Activated CD8-positive, alpha-beta memory T cell treated with anti-CD3 and anti-CD28 coated beads for 48 hours (primary cell): ENCODE data around the gene TSC22D2.
"Not testable (repeated sequence)": the region's sequence is repeated elsewhere in the genome, so short reads cannot be mapped to it uniquely, and the experiment has no call there.

Experiments
- DNase-seq, 3 experiments: peaks; one replicate each; pipeline ENCODE4 v3.0.0-alpha.2; 2020; ENCODE audit warnings: low read depth in 2 of 3, low spot score in 2 of 3

Gene TSC22D2

DNA sequence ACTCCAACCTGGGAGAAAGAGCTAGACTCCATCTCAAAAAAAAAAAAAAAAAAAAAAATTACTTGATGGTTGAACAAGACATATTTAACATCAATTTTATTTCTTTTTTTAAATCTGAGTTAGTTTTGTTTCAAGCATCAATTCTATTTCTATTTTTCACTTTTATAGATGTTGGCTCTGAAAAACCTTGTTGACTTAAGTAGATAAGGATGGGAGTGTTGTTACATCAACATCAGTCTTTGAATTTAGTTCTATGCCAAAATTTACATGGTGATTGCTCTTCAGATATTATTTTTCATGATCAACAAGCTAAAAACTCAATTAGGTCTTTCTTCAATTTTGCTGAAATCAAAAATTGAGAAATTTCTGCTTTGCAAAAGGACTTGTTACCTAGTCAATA, 71.3 kb downstream of the TSC22D2 start:
- DNase-seq: no peak

DNA sequence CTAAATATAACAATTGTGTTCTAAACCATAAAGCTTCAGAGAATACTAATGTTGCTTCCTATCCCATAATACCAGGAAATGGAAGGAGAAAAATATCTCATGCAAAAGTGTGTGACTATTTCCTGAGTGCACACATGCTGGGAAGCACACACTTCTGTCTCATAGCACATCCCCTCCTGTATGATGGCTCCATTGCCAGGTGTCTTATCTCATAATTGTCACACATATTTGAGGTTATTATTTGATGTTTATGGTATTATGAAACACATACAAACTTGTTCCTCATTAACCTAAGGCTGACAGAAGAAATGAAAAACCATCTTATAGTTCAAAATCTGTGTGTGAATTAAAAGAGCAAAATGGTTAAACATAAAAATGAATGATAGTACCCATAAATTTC, 72.8 kb downstream of the TSC22D2 start:
- no peak for DNase-seq

DNA sequence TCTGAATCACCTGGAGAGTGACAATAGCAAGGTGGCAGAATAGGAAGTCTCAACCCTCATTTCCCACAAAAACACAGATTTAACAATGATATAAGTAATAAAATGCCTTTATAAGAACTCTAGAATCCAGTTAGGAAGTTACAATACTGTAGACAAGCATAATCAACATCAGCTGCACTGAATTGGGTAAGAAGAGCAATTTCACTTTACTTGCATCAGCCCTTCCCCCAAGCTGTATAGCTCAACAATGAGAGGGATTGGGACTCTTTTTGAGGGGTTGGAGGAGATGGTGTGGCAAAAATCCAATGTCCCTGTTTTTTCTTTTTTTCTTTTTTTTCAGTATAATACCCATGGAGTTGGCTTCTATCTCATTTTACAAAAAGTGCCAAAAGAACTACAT, 75.1 kb downstream of the TSC22D2 start:
- DNase-seq: no peak

DNA sequence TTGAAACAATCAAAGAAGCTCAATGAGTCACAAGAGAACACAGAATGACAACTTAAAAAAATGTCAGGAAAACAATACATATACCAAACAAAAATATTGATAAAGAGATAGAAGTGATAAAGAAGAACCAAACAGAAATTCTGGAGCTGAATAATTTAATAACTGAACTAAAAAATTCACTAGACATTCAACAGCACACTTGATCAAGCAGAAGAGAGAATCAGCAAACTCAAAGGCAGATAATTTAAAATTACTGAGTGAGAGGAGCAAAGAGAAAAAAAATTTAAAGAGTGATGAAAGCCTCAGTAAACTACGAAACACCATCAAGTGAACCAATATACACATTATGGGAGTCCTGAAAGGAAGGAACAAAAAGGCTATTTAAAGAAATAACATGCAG, 76.3 kb downstream of the TSC22D2 start:
- no peak for DNase-seq

DNA sequence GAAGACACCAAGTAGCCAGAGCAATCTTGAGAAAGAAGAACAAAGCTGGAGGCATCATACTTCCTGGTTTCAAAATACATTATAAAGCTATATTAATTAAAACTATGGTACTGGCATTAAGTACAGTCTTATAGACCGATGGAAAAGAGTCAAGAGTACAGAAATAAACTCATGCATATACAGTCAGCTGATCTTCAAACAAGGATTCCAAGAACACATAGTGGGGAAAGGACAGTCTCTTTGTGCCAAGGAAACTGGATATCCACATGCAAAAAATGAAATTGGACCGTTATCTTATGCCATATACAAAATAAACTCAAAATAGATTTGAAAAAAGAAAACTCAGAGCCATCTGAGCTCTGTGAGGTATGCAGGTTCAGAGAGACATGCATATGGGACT, 80.8 kb downstream of the TSC22D2 start:
- no peak for DNase-seq

DNA sequence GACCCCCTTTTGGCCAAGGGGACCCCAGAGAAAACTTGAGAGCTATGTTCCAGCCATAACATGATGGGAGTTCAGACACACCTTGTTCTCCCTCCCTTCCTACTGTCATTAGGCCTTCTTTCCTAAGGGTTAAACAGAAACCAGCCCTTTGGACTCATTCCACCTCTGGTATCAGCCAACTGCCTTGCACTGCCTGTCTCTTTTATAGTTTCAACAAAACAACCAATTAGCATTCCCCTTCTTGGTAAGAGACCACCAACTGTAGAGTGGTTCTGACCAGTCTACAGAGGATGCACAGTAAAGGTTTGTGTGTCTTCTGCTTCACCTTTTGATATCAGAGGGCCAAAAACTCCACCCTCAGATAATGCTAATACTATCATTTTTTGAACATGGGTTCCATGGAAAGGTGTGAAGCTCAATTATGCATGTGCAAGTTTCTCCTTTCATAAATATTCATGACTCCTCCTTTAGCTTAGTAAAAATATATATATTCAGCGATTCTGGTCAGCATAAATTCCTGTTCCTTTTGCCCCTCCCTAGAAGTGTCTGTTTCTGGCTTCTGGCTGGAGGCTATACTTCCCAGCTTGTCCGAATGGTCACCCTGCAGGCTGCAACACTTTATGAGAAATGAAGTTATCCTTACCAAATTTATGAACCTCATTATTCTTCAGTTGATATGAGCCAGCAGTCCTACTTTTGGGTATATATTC, 82.3 kb downstream of the TSC22D2 start:
- DNase-seq: no peak

DNA sequence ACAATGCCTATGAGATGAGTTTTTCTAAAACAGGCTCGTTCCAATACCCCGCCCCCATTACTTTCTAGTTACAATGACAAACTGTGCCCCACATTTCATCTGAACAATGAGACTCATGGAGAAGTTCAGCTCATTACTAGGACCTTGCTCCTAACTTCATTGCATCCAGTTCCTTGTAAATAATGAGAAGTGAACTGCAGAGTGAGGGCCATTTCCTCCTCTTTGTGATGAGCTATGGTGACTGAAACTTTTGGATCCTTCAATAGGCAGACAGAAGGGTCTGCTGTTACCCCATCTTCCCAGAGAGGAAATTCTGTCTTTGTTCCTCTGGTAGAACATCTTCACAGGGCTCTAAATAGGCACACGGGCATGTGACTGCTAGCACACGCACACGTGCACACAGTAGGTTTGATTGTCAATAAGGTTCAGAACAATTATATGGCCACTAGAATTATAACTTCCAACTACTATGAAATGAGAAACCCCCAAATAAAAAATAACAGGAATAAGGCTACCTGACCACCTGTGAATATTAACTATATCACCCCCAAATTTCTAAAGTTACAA, 86.4 kb downstream of the TSC22D2 start:
- DNase-seq: no peak

DNA sequence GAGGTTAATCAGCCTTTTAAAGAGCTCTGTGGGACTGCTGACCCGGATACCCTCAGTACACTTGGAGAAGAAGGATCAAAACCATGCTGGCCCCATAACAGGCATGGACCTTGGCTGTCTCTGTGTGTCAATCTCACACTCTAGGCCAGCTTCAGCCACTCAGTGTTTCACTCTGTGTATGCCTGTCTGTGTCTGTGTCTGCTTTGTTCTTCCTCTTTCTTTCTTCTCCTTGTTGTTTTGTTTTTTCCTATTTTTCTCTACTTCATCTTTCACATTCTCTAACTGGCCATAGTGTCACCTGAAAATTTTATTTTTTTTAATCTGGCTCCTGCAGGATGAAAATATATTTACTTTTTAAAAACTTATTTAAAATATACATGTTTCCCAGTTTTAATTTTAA, 87.1 kb downstream of the TSC22D2 start:
- no peak for DNase-seq

DNA sequence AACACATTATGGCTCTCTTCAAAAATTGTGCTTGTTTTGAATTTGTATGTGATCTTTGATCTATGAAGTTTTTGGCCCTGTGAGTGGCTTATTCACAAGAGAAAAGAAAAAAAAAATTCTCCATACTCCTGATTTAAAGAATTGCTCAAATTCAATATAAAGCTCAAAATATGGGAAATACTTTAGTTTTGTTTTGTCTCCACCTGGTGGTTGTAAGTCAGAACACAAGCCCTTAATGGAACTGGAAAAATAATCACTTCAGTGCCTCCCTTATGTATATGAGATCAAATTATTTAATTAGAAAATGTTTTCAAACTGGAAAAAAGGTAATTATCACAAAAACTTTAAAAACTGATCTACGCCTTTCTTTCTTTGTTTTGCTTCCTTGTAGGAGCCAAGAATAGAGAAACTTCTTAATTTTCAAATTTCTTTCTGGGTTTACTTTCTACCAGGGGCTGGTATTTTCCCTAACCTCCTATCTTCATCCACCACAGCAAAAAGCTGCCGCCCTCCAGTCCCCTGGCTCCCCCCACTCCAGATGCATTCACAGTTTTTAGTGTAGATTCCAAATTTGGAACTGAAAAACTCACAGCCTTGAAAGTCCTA, 87.6 kb downstream of the TSC22D2 start:
- no peak for DNase-seq

DNA sequence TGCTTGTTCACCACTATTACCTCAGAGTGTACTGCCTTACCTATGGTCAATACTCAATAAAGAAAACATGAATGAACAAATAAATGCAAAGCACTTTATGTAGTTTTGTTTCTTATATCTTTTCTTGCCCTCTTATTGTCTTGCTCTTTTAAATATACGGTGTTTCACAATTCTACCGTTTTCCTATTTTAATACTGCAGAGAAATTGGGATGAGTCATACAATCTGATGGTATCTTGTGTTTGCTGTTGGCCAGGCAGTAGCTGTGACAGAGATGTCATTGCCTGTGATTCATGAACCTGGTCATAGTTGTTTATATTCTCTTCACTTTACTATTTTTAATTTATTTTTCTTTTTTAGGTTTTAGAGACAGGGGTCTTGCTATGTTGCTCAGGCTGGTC, 89.9 kb downstream of the TSC22D2 start:
- DNase-seq: no peak

DNA sequence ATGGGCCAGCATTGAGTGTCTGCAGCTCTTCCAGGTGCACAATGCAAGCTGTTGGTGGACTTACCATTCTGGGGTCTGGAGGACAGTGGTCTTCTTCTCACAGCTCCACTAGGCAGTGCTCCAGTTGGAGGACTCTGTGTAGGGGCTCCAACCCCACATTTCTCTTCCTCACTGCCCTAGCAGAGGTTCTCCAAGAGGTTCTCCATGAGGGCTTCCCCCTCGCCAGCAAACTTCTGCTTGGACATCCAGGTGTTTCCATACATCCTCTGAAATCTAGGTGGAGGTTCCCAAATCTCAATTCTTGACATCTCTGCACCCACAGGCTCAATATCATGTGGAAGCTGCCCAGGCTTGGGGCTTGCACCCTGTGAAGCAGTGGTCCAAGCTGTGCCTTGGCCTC, 92.9 kb downstream of the TSC22D2 start:
- DNase-seq: not testable (repeated sequence)

DNA sequence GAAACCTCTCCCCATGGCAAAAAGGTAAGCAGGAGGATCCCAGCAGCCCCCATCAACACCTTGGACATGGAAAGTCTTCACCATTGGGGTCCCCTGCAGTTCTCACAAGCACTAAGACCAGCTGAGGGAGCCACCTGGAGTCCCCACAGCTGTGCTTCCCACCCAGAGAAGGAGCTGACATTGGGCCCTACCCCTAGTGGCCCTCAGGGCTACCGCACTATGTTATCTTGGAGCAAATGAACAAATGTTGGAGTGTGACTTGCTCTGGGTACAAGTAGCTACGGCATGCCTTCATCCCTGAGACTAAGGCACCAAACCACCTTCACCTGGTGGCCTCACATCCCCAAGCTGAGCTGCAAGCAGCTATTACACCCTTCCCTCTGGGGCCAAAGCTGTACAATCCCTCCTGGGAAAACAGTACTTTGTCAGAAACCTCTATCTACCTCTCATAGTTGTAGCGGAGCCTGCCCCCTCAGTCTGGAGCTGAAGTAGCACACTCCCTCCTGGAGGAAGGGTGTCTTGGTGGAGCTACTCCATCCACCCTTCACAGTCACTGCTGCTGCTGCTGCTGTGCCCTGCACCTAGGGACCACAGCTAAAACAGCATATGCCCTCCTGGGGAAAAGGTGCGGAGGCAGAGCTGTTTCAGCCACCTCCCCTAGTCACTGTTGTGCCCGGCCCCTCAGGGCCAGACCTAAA, 95.5 kb downstream of the TSC22D2 start:
- no peak for DNase-seq

DNA sequence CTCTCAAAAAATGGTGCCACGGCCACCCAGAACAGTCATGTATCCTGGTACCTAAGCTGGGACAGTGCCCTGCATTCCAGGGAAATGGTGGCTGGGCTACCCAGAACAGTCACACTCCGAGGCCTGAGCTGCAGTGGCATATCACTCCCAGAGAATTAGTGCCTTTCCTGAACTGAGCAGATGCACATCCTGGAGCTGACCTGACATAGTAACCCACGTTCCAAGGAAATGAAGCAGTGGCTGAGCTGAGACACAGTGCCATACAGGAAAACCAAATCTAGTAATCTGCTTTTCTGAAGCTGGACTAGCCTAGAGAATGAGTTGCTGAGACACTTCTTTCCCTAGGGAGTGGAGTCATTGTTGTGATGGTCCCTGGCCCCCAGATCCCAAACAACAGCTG, 96.4 kb downstream of the TSC22D2 start:
- no peak for DNase-seq

DNA sequence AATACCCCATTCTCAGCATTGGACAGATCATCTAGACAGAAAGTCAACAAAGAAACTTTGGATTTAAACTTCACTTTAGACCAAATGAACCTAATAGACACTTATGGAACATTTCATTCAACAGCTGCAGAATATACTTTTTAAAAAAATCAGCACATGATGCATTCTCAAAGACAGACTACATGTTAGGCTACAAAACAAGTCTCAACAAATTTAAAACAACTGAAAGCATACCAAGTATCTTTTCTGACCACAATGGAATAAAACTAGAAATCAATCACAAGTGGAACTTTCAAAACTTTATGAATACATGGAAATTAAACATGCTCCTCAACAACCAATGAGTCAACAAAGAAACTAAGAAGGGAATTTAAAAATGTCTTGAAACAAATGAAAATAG, 100.3 kb downstream of the TSC22D2 start:
- DNase-seq: no peak

DNA sequence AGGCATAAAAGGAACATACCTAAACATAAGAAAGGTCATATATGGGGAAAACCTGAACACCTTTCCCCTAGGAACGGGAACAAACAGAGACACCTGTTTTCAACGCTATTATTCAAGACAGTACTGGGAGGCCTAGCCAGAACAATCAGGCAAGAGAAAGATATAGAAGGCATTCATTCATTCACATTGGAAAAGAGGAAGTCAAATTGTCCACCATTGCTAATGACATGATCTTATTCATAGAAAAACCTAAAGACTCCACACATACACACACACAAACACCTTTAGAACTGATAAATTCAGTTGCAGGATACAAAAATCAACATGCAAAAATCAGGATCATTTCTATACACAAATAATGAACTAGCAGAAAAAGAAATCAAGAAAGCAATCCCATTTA, 101.7 kb downstream of the TSC22D2 start:
- no peak for DNase-seq

DNA sequence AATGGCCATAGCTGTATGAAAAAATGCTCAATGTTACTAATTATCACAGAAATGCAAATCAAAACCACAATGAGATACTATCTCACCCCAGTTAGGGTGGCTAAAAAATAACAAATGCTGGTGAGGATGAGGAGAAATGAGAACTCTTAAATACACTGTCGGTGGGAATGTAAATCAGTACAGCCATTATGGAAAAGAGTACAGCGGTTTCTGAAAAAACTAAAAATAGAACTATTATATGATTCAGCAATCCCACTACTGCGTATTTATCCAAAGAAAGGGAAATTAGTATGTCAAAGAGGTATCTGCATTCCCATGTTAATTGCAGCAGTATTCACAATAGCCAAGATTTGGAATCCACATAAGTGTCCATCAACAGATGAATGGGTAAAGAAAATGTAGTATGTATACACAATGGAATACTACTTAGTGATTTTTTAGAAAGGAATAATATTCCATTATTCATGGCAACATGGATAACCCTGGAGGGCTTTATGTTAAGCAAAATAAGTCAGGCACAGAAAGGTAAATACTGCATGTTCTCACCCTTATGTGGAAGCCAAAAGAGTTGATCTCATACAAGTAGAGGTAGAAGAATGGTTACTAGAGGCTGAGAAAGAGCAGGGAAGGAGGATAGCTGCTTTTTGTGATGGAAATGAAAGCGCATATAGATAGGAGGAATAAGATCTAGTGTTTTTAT, 103.2 kb downstream of the TSC22D2 start:
- DNase-seq: no peak

DNA sequence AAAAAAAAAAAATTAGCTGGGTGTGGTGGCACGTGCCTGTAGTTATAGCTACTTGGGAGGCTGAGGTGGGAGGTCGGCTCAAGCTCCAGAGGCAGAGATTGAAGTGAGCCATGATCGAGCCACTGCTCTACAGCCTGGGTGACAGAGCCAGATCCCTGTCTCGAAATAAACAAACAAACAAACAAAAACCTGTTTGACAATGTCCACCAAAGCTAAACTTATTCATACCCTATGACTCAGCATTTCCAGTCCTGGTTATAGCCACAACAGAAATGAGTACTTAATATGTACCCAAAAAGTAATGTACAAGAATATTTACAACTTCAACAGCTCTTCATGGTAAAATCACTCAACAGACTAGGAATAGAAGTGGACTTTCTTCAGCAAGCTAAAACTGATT, 107.1 kb downstream of the TSC22D2 start:
- DNase-seq: no peak
